ENCODE data around the gene COL5A1.

COL5A1 gene

GRCh38 chr9:134600371-134600770, 41.2 kb upstream of the COL5A1 start:
- DNase-seq, result no peak

GRCh38 chr9:134600836-134601638, 40.6 kb upstream of the COL5A1 start:
- no peak overlapping the region for H3K4me3 ChIP-seq
- no peak overlapping the region for H3K27ac ChIP-seq
- peaks cover 0 to 23% (median 9%) of the 10 kb centered on the region in 4 donors for H3K4me1 ChIP-seq
- H3K27me3 ChIP-seq, result no peaks in the 10 kb centered on the region
- intact Hi-C loops (cut with DNase I; ENCODE audit: low total_unique reads), result no loop called here
- no peaks in the 10 kb centered on the region for H3K9me3 ChIP-seq
- no peak for TF ChIP-seq CTCF (IDR thresholded peaks at IDR 0.05)
- DNase-seq, result peak in 1 of 2 donors; percentile 61
- no peaks in the 10 kb centered on the region for H3K36me3 ChIP-seq

More at GRCh38 chr9:134600371-134600770, 41.2 kb upstream of the COL5A1 start:
- no peak for TF ChIP-seq CTCF (IDR thresholded peaks at IDR 0.05)
- no peaks in the 10 kb centered on the region for H3K27me3 ChIP-seq
- H3K9me3 ChIP-seq, result no peaks in the 10 kb centered on the region
- H3K27ac ChIP-seq, result no peak overlapping the region
- no peak overlapping the region for H3K4me3 ChIP-seq
- no peaks in the 10 kb centered on the region for H3K36me3 ChIP-seq
- peaks cover 0 to 23% (median 9%) of the 10 kb centered on the region in 4 donors for H3K4me1 ChIP-seq
- intact Hi-C loops (cut with DNase I; ENCODE audit: low total_unique reads), result no loop called here

GRCh38 chr9:134601764-134602163, 39.8 kb upstream of the COL5A1 start:
- no peaks in the 10 kb centered on the region for H3K27me3 ChIP-seq
- peaks cover 0 to 23% (median 9%) of the 10 kb centered on the region in 4 donors for H3K4me1 ChIP-seq
- no peak for TF ChIP-seq CTCF (IDR thresholded peaks at IDR 0.05)
- no peak for DNase-seq
- H3K27ac ChIP-seq, result peak overlapping the region in 1 of 2 donors; percentile 34
- H3K4me3 ChIP-seq, result no peak overlapping the region
- intact Hi-C loops (cut with DNase I; ENCODE audit: low total_unique reads), result no loop called here
- H3K36me3 ChIP-seq, result no peaks in the 10 kb centered on the region
- no peaks in the 10 kb centered on the region for H3K9me3 ChIP-seq

- H3K36me3 ChIP-seq, result no peaks in the 10 kb centered on the region
- H3K9me3 ChIP-seq, result no peaks in the 10 kb centered on the region
- H3K4me1 ChIP-seq, result peaks cover 0 to 23% (median 9%) of the 10 kb centered on the region in 4 donors
- intact Hi-C loops (cut with DNase I; ENCODE audit: low total_unique reads), result no loop called here
- H3K27ac ChIP-seq, result peak overlapping the region in 1 of 2 donors; percentile 34
- no peak overlapping the region for H3K4me3 ChIP-seq
- no peaks in the 10 kb centered on the region for H3K27me3 ChIP-seq
- peak in 1 of 2 donors; percentile 64 for DNase-seq
- TF ChIP-seq CTCF (IDR thresholded peaks at IDR 0.05), result no peak
These were observed 38.8 kb upstream of the COL5A1 start for GRCh38 chr9:134602547-134603362.

- TF ChIP-seq CTCF (IDR thresholded peaks at IDR 0.05), result no peak
These were observed 36.8 kb upstream of the COL5A1 start for GRCh38 chr9:134604834-134605233.

More at GRCh38 chr9:134604834-134605233, 36.8 kb upstream of the COL5A1 start:
- no peak overlapping the region for H3K4me3 ChIP-seq
- no peak for DNase-seq
- H3K27ac ChIP-seq, result no peak overlapping the region
- H3K4me1 ChIP-seq, result peaks cover 0 to 12% (median 4%) of the 10 kb centered on the region in 4 donors
- intact Hi-C loops (cut with DNase I; ENCODE audit: low total_unique reads), result no loop called here
- no peaks in the 10 kb centered on the region for H3K27me3 ChIP-seq
- no peaks in the 10 kb centered on the region for H3K9me3 ChIP-seq
- H3K36me3 ChIP-seq, result no peaks in the 10 kb centered on the region

All from tibial artery (tissue), 4 donors.